GM18505 (cell line): ENCODE measurements around the gene LIME1.

ENCODE experiments used
- ATAC-seq: cut with Tn5 transposase; IDR thresholded peaks from one replicate; pipeline ENCODE4 v1.9.1; 2021; ENCODE audit not compliant: unreplicated experiment
- POLR2A ChIP-seq: IDR thresholded peaks from 4 replicates; pipeline ENCODE4 v1.6.1; 2011; ENCODE audit warnings: borderline replicate concordance; ENCODE audit not compliant: insufficient read depth, insufficient read length; ENCODE audit errors: extremely low read depth

Gene LIME1

GRCh38 chr20:63778034-63778752 lies 41.7 kb downstream of the LIME1 start:
- TF ChIP-seq POLR2A, result no peak
- ATAC-seq, result no peak

DNA sequence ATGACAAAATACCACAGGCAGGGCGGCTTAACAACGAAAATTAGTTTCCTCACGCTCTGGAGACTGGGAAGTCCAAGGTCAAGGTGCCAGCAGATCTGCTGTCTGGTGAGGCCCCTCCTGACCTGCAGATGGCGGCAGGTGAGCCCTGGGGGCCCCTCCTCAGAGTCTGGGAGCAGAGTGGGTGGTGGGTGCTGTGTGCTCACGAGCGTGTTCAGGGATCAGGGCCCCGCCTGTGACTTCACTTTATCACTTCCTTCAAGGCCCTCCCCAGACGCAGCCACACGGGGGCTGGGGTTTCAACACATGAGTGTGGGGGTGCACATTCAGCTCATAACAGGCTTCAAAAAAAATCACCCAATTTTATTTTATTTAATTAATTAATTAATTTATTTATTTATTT lies 42.4 kb downstream of the LIME1 start:
- no peak for TF ChIP-seq POLR2A
- no peak for ATAC-seq

- ATAC-seq, result no peak
- TF ChIP-seq POLR2A, result no peak
Observed at GRCh38 chr20:63781181-63781580, 44.7 kb downstream of the LIME1 start.

DNA sequence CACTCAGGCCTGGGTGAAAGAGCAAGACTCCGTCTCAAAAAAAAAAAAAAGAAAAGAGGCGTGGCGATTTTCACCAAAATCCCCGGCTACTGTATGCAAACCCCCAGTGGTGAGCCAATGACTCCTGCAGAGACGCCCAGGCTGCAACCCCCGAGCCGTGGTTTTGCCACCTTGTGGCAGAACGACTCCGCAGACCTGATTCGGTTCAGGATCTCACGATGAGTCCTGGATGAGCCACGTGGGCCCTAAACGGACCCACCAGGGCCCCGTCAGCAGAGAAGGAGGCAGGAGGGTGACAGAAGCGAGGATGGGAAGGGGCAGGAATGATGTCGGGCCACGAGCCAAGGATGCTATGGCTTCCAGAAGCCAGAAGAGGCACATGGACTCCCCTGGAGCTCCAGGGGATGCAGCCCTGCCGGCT lies 45.6 kb downstream of the LIME1 start:
- TF ChIP-seq POLR2A, result no peak

GRCh38 chr20:63782521-63782971 lies 46.1 kb downstream of the LIME1 start:
- TF ChIP-seq POLR2A, result no peak
- ATAC-seq, result no peak

More for the DNA sequence above, 45.6 kb downstream of the LIME1 start:
- no peak for ATAC-seq

GRCh38 chr20:63783970-63784369 lies 47.5 kb downstream of the LIME1 start:
- no peak for ATAC-seq
- no peak for TF ChIP-seq POLR2A

DNA sequence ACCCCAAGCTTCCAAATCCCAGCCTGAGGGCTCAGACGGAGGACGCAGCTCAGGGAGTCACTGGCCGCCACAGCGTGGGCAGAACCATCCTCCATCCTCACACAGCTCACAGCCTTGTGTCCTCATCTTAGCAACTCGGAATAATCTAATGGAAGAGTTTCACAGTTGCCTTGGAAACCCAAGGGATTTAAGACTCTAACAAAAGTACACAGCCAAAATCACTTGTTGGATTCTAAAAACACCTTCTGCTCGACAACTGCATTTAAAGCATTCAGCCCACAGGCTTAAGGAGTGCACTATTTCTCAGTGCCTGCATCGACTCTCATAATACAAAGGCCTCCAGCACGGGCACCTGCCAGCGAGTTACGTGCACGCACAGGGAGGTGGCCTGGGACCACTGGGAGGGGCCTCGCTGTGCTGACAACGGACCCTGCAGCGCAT lies 49.2 kb downstream of the LIME1 start:
- ATAC-seq, result no peak
- no peak for TF ChIP-seq POLR2A

DNA sequence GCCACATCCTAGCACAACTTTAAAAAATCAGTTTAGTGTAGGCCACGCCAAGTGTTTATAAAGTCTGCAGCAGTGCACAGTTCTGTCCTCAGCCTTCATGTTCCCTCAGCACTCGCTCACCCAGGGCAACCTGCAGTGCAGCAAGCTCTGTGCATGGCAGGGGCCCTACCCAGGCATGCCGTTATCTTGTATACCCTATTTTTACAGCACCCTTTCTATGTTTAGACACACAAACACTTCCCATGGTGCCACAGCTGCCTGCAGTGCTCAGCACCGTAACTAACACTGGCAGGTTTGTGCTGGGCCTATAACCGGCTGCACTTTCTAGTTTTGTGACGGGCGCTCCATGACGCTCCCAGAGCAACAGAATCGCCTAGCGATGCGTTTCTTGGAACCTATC lies 50.8 kb downstream of the LIME1 start:
- TF ChIP-seq POLR2A, result no peak
- no peak for ATAC-seq

DNA sequence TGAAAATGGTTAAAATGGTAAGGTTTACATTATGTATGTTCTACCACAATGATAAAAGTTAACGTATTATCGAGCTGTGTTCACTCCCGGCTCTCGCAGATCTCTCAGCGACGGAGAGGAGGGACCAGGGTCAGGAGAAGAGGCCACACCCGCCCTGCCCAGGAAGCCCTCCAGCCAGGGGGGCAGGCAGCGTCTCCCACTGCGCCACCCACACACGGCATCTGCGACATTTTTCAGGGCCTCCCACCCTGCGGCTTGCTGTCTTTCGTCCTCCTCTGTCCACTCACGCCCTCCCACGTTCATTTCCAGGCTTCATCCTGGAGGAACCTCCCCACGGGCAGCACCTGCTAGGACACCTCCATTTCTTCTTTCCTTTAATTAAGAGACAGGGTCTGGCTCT lies 51.3 kb downstream of the LIME1 start:
- no peak for ATAC-seq
- TF ChIP-seq POLR2A, result no peak
